Retinal pigment epithelial cell (primary cell): ENCODE data around the gene CXCR5.

Experiments used
- DNase-seq: peaks from one replicate; pipeline ENCODE4 v3.0.0-alpha.2; 2010; ENCODE audit warnings: low read depth
- H3K4me3 ChIP-seq: 2 replicates; pipeline ENCODE4 v1.5.1; 2011; ENCODE audit warnings: mild to moderate bottlenecking, low read length, control low read depth, moderate library complexity
- TF ChIP-seq, protein P1 (sequence below): conservative IDR thresholded peaks from 2 replicates; pipeline ENCODE4 v1.5.1; 2011; ENCODE audit warnings: low read depth, low read length, control low read depth, inconsistent platforms

The CXCR5 gene

DNA sequence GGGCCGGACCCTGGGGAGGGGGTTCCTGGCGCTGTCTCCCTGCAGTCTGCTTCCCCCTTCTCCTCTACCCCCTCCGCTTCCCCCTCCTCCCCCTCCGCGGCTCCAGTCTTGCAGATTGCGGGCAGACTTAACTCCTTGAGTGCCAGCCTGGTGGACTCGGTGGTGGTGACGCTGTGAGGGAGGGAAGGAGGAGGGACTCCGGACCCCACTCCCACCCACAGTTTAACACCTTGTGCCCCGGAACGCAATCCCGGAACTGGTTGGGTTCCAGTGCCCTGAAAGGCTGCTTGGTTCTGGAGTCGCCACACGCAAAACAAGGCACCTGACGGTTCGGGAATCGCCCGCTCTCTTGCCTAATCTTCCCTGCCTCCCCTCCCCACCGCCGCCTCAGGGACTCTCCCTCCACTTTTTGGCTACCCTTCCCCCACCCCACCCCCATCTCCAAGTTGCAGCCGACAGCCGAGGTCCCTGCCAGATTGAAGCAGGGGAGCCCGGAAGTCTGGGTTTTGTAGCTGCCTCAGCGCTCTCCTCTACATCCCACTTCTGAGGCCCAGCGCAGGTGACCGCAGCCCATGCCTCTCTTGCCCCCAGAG, 45.9 kb downstream of the CXCR5 start:
- peak overlapping the region; percentile 81 for H3K4me3 ChIP-seq
- TF ChIP-seq, protein P1, sequence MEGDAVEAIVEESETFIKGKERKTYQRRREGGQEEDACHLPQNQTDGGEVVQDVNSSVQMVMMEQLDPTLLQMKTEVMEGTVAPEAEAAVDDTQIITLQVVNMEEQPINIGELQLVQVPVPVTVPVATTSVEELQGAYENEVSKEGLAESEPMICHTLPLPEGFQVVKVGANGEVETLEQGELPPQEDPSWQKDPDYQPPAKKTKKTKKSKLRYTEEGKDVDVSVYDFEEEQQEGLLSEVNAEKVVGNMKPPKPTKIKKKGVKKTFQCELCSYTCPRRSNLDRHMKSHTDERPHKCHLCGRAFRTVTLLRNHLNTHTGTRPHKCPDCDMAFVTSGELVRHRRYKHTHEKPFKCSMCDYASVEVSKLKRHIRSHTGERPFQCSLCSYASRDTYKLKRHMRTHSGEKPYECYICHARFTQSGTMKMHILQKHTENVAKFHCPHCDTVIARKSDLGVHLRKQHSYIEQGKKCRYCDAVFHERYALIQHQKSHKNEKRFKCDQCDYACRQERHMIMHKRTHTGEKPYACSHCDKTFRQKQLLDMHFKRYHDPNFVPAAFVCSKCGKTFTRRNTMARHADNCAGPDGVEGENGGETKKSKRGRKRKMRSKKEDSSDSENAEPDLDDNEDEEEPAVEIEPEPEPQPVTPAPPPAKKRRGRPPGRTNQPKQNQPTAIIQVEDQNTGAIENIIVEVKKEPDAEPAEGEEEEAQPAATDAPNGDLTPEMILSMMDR: no peak
- no peak for DNase-seq

DNA sequence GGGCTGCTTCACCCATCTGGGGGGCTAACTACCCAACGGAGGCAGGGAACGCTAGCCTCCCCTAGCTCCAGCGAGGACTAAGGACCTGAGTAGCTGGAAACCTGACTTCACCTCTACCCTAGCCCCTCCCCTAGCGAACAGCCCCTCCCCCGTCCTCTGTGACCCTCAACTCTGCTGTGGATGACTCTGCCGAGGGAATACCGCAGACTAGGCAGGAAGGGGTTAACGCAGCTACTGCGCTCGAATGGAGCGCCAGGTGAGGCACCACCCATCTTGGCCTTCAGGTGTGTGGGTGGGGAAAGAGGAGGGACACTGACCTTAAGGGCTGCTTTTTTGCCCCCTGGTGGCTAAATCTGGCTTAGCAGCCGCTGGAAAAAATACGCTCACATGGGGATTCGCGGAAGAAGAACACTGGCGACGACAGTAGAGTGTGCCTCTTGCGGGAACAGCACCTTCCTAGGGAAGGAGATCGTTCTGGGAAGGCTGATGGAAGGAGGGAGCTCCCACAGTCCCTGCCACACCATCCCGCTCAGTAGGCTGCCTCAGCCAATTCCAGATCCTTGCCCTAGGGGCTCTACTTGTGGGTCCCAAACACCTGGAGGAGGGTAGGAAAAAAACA, 46.5 kb downstream of the CXCR5 start:
- DNase-seq: no peak
- H3K4me3 ChIP-seq: peak overlapping the region; percentile 81
- TF ChIP-seq, protein P1: peak; percentile 98

DNA sequence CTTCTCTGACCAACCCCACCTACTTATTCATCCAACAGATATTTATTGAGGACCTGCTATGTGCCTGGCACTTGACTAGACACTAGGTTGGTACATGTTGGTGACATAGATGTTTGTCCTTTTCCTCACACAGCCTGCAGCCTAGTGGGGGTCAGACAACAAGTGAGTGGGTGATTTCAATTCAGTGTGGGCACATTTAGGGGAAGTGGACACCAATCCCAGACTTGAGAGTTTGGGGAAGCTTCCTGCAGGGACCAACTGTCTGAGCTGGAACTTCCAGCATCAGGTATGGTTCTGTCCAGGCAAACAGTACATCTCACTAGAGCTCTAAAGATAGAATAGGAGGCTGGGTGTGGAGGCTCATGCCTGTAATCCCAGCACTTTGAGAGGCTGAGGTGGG, 47.9 kb downstream of the CXCR5 start:
- no peak for DNase-seq
- no peak overlapping the region for H3K4me3 ChIP-seq
- TF ChIP-seq, protein P1: no peak

DNA sequence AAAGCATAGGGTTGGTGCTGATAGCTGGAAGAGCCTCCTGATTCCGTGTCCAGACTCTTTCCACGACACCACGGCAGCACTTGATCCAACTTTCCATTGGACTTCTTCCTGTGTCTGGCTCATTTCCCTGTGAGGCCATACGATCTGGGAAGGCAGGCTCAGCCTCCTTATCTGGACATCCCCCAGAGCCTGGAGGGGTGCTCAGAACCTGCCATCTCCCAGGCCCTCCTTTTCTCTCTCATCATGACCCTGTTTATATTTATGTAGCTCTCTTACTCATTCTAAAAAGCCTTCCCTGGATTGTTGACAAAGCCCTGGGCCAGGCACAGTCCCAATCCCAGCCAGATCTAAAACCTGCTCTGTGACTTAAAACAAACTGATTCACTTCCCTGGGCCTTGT, 49.8 kb downstream of the CXCR5 start:
- TF ChIP-seq, protein P1: no peak
- H3K4me3 ChIP-seq: no peak overlapping the region
- no peak for DNase-seq

DNA sequence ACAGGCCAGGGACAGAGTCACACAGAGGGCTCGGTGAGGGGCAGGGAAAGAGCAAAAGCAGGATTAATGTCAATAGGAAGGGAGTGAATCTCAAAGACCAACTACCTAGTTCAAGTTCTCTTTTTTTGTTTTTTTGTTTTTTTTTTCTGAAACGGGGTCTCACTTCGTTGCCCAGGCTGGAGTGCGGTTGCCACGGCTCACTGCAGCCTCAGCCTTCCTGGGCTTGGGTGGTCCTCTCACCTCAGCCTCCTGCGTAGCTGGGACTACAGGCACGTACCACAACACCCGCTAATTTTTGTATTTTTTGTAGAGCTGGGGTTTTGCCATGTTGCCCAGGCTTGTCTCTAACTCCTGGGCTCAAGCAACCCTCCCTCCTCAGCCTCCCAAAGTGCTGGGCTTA, 51.7 kb downstream of the CXCR5 start:
- no peak for DNase-seq
- H3K4me3 ChIP-seq: no peak overlapping the region
- TF ChIP-seq, protein P1: no peak

DNA sequence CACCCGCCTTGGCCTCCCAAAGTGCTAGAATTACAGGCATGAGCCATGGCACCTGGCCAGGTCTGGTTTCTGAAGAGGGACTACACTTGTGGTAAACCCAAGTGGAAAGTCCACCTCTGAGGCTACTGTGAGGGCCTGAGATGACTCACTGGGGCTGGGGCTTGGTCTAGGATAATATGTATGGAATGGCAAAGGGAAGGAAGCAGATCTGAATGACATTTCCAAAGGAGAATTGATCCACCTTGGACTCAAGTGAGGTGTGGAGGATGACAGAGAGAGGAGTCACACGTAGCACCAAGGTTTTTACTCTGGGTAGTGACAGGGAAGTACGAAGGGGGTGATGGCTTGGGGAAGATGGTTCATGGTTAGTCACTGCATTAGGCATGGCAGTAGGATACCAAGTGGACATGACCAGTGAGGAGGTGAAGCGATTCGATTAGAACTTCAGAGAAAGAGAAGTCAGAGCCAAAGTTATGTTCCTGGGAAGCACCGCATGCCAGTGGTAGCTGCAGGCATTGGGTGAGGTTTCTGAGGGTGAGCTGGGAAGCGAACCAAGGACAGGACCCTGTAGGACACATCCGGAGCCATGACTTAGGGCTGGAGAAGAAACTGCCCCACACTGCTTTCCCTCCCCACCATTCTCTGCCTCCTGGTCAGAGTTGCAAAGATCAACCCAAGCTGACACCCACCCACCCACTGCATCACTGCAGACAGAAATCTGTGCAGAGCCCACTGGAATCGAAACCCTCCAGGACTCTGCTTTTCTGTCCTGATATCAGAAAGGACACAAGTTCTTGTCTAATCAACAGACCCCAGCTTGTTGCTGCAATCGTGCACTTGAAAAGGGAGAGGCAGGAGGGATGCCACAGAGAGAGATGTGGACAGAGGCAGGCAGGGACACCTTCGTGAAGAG, 55.1 kb downstream of the CXCR5 start:
- no peak for DNase-seq
- TF ChIP-seq, protein P1: no peak
- no peak overlapping the region for H3K4me3 ChIP-seq
